ENCODE data around the gene ARL4A. TPM values are rescaled to one million over a fixed set of nuclear protein-coding genes. Genes with fewer than 3 reads are reported as not detected.

ARL4A gene
- total and polyA plus RNA-seq, 2 of the 13 experiments (the other 11 are each of a cell fraction or from before 2014, with no cell fraction given): 10.8 to 25.6 TPM

GRCh38 chr7:12686234-12686890 lies 1.1 kb upstream of the ARL4A start (continued):
- peak; percentile 25; the same call in 1 of the 2 replicates for TF ChIP-seq ZBTB34 (CRISPR knock-in tag; IDR thresholded peaks at IDR 0.05)
- TF ChIP-seq MAX (IDR thresholded peaks at IDR 0.05): peak; percentile 87
- TF ChIP-seq ZIK1 (CRISPR knock-in tag; IDR thresholded peaks at IDR 0.05; ENCODE audit: borderline replicate concordance, low read depth): no peak
- no peak for TF ChIP-seq FOXC1 (CRISPR knock-in tag; IDR thresholded peaks at IDR 0.05; ENCODE audit: borderline replicate concordance)
- TF ChIP-seq GABPB1 (CRISPR knock-in tag; IDR thresholded peaks at IDR 0.05): peak; percentile 86
- no peak for TF ChIP-seq ZBTB43 (CRISPR knock-in tag; conservative IDR thresholded peaks at IDR 0.05)
- 0 out of 2 replicates have a peak, but pooled peaks have one; percentile 66 for TF ChIP-seq DNMT1 (CRISPR knock-in tag; IDR thresholded peaks at IDR 0.05)
- no peak for TF ChIP-seq ZNF550 (CRISPR knock-in tag; IDR thresholded peaks at IDR 0.05; ENCODE audit: borderline replicate concordance)
- TF ChIP-seq HOXD1 (CRISPR knock-in tag; IDR thresholded peaks at IDR 0.05): 0 out of 2 replicates have a peak, but pooled peaks have one; percentile 42
- TF ChIP-seq ZNF570 (CRISPR knock-in tag; IDR thresholded peaks at IDR 0.05; ENCODE audit: borderline replicate concordance): 0 out of 2 replicates have a peak, but pooled peaks have one; percentile 7
- no peak for TF ChIP-seq KLF6 (CRISPR knock-in tag; IDR thresholded peaks at IDR 0.05)
- peak; percentile 62; the same call in 1 of the 2 replicates for TF ChIP-seq TARDBP (CRISPR knock-in tag; IDR thresholded peaks at IDR 0.05)
- no peak for TF ChIP-seq KLF15 (CRISPR knock-in tag; IDR thresholded peaks at IDR 0.05; ENCODE audit: borderline replicate concordance)
- TF ChIP-seq TRAFD1 (CRISPR knock-in tag; IDR thresholded peaks at IDR 0.05; ENCODE audit: borderline replicate concordance): no peak
- no peak for TF ChIP-seq ZC3H4 (CRISPR knock-in tag; IDR thresholded peaks at IDR 0.05; ENCODE audit: borderline replicate concordance)
- TF ChIP-seq ZNF432 (CRISPR knock-in tag; IDR thresholded peaks at IDR 0.05; ENCODE audit: borderline replicate concordance): no peak
- no peak for TF ChIP-seq IKZF1 (IDR thresholded peaks at IDR 0.05)
- TF ChIP-seq SKI (IDR thresholded peaks at IDR 0.05; ENCODE audit: partially characterized antibody): peak; percentile 80
- TF ChIP-seq TRIM24 (CRISPR knock-in tag; IDR thresholded peaks at IDR 0.05): no peak
- TF ChIP-seq, protein P1, sequence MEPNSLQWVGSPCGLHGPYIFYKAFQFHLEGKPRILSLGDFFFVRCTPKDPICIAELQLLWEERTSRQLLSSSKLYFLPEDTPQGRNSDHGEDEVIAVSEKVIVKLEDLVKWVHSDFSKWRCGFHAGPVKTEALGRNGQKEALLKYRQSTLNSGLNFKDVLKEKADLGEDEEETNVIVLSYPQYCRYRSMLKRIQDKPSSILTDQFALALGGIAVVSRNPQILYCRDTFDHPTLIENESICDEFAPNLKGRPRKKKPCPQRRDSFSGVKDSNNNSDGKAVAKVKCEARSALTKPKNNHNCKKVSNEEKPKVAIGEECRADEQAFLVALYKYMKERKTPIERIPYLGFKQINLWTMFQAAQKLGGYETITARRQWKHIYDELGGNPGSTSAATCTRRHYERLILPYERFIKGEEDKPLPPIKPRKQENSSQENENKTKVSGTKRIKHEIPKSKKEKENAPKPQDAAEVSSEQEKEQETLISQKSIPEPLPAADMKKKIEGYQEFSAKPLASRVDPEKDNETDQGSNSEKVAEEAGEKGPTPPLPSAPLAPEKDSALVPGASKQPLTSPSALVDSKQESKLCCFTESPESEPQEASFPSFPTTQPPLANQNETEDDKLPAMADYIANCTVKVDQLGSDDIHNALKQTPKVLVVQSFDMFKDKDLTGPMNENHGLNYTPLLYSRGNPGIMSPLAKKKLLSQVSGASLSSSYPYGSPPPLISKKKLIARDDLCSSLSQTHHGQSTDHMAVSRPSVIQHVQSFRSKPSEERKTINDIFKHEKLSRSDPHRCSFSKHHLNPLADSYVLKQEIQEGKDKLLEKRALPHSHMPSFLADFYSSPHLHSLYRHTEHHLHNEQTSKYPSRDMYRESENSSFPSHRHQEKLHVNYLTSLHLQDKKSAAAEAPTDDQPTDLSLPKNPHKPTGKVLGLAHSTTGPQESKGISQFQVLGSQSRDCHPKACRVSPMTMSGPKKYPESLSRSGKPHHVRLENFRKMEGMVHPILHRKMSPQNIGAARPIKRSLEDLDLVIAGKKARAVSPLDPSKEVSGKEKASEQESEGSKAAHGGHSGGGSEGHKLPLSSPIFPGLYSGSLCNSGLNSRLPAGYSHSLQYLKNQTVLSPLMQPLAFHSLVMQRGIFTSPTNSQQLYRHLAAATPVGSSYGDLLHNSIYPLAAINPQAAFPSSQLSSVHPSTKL (CRISPR knock-in tag; IDR thresholded peaks at IDR 0.05): peak; percentile 19; the same call in 1 of the 2 replicates
- peak; percentile 98 for TF ChIP-seq POGZ (CRISPR knock-in tag; IDR thresholded peaks at IDR 0.05)
- TF ChIP-seq HMGA1 (CRISPR knock-in tag; conservative IDR thresholded peaks at IDR 0.05): no peak

All from HepG2 (cell line).